Right kidney (tissue), 1 donor: Measurements from ENCODE around the gene ZNF438.
"Not testable (repeated sequence)": the region's sequence is repeated elsewhere in the genome, so short reads cannot be mapped to it uniquely, and the experiment has no call there.

Experiments used
- DNase-seq: peaks from one replicate; pipeline ENCODE4 v3.0.0-alpha.2; 2016

ZNF438 gene

DNA sequence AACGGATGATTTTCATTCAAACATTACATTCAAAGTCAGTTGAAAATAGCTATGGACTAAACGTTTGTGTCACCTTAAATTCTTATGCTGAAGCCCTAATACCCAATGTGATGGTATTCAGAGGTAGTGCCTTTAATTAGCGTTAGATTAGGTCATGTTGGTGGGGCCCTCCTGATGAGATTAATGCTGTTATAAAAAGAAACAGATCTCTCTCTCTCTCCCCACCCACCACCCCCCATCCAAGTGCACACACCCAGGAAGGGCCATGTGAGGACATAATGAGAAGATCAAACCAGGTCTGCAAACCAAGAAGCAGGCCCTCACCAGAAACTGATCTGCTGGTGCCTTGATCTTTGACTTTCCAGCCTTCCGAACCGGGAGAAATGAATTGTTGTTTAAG, 44.2 kb downstream of the ZNF438 start:
- no peak for DNase-seq

DNA sequence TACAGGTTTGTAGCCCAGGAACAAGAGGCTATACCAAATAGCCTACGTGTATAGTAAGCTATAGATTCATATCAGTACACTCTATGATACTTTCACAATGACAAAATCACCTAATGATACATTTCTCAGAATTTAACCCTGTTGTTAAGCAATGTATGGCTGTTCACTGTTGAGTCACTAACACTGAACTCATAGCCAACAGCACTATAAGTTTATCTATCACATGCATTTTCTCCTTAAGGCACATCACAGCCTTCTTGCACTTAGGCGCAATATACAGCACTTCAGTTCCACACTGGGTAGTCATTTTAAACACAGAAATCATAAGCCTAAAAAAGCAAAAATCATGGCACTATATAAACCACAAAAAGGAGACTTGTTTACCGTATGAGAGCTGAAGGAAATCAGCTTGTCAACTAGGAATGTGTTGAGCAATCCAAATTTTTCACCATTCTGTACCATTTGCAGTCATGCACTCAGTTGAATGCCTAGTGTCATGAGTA, 45.6 kb downstream of the ZNF438 start:
- DNase-seq: no peak

DNA sequence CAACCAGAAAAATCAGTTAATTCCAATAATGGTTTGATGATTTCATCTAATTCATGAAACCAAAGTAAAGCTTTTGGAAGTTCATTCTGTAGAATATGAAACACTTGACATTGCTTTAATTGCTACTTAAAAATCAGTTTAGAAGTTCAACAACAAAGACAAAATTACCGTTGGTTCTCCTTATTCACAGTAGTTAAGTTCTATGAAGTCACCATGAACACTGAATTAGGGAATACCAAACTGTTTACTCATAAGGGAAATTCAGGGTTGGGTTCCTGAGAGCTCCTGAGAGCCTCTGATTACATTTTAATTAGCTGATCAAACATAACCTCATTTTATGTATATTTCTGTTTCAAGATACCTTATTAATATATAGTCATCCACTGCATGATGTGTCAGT, 46.2 kb downstream of the ZNF438 start:
- DNase-seq: no peak

DNA sequence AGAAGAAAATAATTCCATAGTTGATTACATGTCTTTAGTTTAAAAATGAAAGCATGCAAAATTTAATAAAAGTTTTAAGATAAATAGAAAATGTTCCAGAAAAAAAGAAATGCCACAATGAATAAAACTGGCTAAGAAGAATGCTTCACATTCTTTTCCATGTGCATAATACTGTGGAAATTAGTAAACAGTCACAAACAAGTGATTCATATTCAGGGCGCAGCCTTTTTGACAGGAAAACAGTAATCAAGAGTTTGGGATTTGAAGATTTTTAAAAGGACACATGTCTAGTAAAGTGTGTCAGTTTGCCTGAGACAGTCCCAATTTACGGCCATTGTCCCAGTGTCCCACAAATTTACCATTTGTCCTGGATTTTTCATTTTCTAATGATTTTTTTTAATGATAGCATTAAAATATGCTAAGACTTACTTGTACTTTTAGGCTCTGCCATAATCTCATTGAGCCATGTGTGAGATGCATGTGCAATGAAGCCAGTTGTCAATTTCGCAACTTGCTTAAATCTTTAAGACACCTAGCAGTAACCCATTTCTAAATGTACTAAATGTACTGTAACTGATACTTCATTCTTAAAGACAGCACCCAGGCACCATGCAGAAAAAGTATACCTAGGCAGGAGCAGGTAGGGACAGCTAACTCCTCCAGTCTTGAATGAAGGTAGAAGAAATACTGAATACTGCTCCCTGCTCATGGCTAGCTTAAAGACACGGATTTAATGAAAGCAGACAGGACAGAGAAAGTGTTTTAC, 46.9 kb downstream of the ZNF438 start:
- DNase-seq: no peak

- DNase-seq: not testable (repeated sequence)
These were observed 48.5 kb downstream of the ZNF438 start for GRCh38 chr10:30983209-30983608.

DNA sequence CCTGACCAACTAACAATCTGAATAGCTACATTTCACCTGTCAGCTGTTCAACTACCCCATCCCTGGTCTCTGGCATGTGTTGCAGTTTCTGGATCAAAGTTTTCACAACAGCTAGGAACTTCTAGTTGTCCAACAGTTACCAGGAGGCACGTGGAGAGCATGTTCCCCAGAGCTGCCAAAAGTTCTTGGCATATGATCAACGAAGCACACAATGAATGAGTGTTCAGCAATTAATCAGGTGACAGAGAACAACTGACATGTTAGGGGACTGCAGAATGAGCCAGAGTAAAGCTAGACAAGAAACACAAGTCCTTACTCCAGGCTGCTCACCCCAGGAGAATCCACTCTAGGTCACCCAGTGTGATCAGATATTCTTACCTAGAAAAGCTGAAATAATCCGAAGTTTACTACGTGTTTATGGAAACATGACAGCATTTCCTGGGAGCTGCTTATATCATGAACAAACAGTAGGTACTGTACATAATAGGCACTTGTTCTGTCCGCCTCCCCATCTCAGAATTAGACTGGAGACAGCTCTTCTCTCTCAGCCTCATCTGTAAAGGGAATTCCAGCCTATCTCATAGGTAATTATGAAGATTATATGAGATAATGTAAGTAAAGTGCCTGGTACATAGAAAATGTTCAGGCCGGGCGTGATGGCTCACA, 50.6 kb downstream of the ZNF438 start:
- DNase-seq: no peak

- DNase-seq: no peak
These were observed 51.7 kb downstream of the ZNF438 start for GRCh38 chr10:30979956-30980355.

DNA sequence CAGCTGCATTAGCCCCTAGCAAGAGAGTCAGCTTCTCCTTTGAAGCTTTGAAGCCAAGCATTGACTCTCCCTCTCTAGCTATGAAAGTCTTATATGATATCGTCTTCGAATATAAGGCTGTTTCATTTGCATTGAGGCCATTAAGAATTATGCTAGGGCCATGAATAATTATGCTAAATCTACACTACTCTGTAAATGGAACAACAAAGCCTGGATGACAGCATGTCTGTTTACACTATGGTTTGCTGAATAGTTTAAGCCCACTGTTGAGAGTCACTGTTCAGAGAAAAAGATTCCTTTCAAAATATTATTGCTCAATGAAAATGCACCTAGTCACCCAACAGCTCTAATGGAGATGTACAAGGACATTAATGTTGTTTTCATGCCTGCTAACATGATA, 52.8 kb downstream of the ZNF438 start:
- no peak for DNase-seq

- no peak for DNase-seq
These were observed 54.3 kb downstream of the ZNF438 start for GRCh38 chr10:30977385-30977784.

- no peak for DNase-seq
These were observed 56.8 kb downstream of the ZNF438 start for GRCh38 chr10:30974773-30975415.

DNA sequence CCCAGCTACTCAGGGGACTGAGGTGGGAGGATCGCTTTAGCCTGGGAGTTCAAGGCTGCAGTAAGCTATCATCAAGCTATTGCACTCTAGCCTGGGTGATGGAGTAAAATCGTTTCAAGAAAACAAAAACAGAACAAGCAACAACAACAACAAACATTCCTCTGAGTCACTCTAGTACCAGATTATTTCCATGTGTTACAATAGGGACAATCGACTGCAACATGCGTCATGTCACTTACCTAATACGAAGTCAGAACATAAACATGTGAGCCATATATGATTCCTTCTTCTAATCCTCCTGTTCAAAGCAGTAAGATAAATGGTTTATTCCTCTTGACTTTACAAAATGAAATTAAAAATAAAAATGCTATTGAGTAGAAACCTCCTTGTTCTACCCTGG, 57.3 kb downstream of the ZNF438 start:
- no peak for DNase-seq

GRCh38 chr10:30973737-30974136, 57.9 kb downstream of the ZNF438 start:
- DNase-seq: no peak

DNA sequence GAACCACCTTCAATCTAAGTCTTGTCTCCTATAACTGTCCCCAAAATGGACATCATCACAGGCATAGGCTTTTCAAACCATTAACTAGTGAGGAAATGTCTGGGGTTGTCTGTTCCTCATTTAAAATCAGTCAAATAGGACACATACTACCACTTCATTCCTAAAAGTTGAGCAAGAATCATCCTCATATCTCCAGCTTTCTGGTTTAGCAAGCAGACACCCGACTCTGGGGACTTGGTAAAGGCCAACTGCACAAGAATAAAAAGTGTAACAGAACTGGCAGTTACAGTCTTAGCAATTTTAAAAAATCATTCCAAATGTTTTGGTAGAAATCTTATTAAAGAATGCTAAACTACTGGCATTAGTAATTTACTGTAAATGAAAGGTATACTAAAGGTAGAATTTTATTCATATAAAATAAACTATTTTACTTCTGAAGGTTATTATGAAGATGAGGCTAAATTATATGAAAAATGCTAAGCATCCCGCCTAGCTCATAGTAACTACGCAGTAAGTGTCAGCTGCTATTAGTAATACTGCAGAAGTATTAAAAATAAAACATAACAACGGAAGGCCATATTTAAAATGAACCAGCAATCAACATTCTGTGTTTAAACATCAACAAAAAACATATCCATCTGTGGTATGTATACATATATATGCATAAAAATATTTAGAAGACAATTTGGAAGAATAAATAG, 60.8 kb downstream of the ZNF438 start:
- no peak for DNase-seq

DNA sequence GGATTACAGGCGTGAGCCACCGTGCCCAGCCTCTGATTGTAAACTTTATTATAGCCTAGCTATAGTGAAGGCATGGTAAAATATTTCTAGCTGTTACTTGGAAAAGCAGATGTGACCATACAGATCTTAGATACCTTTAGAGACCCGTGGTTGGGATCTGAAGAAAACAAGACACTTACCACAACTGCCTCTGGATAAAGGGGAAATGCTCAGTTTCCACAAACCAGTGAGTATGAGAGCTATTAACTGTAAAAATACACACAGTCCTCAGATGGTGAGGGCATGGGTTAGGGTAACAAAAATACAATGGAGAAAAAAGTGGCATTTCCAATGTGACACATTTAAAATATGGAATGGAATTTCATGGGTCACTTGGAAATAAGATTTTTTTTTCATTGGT, 63.0 kb downstream of the ZNF438 start:
- DNase-seq: no peak

DNA sequence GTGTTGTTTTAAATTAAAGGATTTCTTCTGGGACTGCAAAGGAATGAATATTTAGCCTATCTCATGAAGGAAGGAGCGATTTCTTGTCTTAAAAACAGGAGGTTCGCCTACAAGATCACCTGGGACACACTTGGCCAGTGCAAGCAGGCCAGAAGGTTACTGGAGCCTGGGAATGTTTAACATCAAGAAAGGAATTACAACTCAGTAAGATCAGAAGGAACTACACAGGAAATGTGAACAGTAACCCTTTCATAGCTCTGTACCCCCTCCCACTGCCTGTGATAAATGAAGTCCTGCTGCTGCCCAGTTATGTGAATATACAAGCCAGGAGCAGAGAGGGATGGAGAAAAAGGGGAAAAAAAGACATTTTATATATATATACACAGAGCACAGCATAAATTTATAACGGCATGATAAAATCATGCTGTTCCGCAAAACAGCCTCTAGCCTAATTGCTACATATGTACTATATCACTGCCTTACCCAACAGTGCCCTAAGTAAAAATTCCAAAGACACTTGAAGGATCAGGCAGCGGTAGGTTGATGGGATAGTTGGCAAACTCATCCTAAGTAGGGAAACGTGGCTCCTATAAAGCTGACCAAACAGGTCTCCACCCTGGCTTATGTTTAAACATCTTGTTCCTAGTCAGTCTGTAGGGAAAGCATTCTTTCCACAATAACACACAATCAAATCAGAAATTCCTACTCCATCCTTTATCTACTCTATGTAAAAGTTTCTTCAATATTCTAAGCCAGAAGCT, 63.8 kb downstream of the ZNF438 start:
- DNase-seq: peak; percentile 30

- DNase-seq: no peak
These were observed 67.4 kb downstream of the ZNF438 start for GRCh38 chr10:30963992-30964930.

DNA sequence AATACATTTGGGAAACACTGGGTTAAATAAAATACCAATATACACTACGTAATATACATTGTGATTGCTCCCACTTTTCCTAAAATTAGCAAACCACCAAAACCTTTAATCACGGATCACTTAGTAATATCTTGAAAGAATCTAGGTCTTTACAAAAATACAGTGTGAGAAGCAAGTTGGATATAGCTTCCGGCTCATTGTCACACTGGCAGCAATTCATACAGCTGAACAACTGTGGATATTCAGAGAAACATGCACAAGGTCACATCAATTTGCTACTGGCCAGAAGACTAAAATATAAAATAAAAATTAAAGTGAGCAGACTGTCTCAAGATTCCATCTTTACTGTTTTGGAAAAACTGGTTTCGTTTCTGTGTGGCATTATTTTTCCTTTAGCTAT, 69.1 kb downstream of the ZNF438 start:
- no peak for DNase-seq

- DNase-seq: no peak
These were observed 71.8 kb downstream of the ZNF438 start for GRCh38 chr10:30959836-30960210.

DNA sequence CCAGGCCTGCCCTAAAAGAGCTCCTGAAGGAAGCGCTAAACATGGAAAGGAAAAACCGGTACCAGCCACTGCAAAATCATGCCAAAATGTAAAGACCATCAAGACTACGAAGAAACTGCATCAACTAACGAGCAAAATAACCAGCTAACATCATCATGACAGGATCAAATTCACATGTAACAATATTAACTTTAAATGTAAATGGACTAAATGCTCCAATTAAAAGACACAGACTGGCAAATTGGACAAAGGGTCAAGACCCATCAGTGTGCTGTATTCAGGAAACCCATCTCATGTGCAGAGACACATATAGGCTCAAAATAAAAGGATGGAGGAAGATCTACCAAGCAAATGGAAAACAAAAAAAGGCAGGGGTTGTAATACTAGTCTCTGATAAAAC, 82.4 kb downstream of the ZNF438 start:
- DNase-seq: not testable (repeated sequence)

GRCh38 chr10:30944005-30944404, 87.7 kb downstream of the ZNF438 start:
- no peak for DNase-seq

GRCh38 chr10:30943451-30943850, 88.2 kb downstream of the ZNF438 start:
- DNase-seq: no peak
